Epithelial cell of proximal tubule (primary cell): ENCODE results near the gene HSPB9. TPM values are rescaled to one million over a fixed set of nuclear protein-coding genes. Genes with fewer than 3 reads are reported as not detected.

Source experiments
- DNase-seq: peaks from one replicate; pipeline ENCODE4 v3.0.0-alpha.2; 2011; ENCODE audit warnings: low read depth
- H3K4me3 ChIP-seq: 2 replicates; pipeline ENCODE4 v1.5.1; 2011; ENCODE audit warnings: low read depth, mild to moderate bottlenecking, low read length
- total RNA-seq: library from RNA; depleted of rRNA; stranded (reverse); fragments of >200 nt; gene quantifications from 2 replicates; pipeline ENCODE4 v1.2.3, GENCODE V29; 2015
- TF ChIP-seq, protein P1 (sequence below): conservative IDR thresholded peaks from 2 replicates; pipeline ENCODE4 v1.5.1; 2012; ENCODE audit warnings: low read depth, mild to moderate bottlenecking, low read length

HSPB9 gene
- total RNA-seq, 1 donor from 2014 or later, result not detected

DNA sequence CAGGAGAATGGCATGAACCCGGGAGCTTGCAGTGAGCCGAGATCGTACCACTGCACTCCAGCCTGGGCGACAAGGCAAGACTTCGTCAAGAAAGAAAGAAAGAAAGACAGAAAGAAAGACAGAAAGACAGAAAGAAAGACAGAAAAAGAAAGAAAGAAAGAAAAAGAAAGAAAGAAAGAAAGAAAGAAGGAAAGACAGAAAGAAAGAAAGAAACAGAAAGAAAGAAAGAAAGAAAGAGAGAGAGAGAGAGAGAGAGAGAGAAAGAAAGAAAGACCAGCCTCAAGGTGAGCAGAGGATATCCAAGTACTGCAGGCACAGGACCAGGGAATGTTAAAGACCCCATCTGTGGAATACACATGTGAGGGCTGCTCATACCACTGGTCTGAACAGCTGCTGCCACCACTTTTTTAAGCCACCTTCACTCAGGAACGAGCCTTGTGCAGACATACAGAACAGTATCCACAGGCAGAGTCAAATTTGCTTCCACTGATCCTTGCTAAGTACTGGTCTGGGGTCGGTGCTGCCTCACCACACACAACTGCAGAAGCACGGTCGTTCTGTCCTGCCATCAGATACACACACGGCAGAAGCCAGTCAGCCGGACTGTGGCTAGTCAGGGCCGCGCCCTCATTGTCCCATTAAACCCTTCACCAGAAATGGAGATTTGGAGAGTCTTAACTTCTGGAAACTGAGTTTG lies 24.5 kb downstream of the HSPB9 start:
- no peak for DNase-seq
- TF ChIP-seq, protein P1, sequence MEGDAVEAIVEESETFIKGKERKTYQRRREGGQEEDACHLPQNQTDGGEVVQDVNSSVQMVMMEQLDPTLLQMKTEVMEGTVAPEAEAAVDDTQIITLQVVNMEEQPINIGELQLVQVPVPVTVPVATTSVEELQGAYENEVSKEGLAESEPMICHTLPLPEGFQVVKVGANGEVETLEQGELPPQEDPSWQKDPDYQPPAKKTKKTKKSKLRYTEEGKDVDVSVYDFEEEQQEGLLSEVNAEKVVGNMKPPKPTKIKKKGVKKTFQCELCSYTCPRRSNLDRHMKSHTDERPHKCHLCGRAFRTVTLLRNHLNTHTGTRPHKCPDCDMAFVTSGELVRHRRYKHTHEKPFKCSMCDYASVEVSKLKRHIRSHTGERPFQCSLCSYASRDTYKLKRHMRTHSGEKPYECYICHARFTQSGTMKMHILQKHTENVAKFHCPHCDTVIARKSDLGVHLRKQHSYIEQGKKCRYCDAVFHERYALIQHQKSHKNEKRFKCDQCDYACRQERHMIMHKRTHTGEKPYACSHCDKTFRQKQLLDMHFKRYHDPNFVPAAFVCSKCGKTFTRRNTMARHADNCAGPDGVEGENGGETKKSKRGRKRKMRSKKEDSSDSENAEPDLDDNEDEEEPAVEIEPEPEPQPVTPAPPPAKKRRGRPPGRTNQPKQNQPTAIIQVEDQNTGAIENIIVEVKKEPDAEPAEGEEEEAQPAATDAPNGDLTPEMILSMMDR, result no peak
- H3K4me3 ChIP-seq, result no peak overlapping the region

DNA sequence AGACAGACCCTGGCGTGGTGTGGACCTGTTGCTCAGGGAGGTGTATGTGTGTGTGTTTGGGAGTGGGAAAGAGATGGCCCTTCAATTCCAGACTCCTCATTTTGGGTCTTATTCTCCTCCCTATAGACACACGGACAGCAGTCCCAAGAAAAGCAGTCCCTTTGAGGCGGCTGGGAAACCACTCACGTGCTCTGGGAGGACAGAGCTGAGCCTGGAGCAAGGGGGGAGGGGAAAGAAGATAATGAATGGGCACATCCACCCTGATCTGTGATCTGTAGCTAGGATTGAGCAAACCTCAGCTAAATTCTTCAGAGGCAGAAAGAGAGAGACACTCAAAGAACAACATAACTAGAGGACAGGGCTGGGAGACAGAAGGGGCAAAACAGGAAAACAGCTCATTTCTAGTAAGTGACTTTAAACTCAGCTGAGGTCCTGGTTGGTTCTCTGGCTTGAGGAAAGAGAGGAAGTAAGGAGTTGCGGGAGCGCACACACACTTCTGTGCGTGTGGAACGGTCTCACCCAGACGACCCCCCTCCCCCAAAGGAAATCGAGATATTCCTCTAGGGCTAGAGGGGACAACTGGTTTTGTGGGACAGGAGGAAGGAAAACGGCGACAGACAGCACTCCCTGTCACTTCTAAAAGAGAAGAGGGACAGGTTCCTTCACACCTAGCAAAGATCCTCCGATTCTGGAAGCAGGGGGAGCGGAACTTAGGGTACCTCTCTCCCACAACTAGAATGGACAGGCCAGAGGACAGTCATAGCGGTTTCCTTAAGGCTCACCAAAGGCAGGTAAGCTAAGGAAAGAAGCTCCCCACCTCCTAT lies 31.5 kb downstream of the HSPB9 start:
- H3K4me3 ChIP-seq, result peak overlapping the region; percentile 89
- DNase-seq, result no peak
- TF ChIP-seq, protein P1, result no peak

DNA sequence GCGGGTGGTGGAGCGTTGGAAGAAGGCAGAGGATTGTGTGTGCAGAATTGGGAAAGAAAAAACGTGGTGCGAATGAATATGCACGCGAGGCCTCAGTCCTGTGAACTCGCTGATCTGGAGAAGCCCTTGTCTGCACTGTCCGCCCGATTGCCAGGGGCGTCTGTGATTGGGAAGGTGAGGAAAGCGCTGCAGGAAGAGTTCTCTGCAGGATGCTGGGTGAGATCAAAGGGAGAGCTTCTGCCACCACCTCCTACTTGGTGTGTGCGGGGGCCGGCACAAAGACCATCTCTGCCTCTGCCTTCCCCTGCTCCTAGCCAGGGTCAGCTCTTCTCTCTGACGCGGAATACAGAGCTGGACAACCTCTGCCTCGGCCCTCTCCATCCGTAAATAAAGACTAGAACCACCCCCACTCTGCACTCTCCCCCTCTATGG lies 33.0 kb downstream of the HSPB9 start:
- peak overlapping the region; percentile 89 for H3K4me3 ChIP-seq
- TF ChIP-seq, protein P1, result no peak
- no peak for DNase-seq

DNA sequence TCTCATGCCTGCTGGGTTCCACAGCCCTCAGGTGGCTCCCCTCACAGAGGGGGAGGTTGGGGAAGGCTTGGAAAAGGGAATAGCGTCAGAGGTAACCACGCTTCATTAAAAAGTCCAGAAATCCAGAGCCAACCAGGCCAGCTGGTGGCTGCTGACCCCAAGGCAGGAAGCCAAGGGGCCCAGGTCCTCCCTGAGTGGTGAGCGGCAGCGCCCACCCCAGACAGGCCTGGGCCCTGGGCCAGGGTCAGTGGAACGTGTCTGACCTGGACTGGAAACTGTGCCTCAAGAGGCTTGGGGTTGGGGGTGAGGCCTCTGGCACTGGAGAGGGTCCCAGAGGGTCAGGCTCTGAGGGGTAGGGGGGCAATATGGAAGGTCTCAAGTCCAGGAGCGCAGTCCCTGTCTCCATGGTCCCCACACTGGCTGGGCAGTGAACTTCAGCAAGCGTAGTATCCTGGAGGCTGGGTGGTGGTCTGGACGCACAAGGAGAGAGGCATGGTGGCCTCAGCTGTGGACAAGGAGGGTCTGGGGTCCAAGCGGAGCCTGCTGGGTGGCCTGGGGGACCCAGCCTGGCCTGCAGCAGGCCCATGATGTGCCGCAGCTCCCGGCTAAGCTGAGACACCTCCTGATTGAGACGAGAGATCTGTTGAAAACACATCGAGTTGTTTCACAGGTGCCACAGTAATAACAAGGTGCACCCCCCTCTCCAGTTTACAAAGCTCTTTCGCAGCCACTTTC lies 37.4 kb downstream of the HSPB9 start:
- no peak overlapping the region for H3K4me3 ChIP-seq
- DNase-seq, result no peak
- TF ChIP-seq, protein P1, result no peak

DNA sequence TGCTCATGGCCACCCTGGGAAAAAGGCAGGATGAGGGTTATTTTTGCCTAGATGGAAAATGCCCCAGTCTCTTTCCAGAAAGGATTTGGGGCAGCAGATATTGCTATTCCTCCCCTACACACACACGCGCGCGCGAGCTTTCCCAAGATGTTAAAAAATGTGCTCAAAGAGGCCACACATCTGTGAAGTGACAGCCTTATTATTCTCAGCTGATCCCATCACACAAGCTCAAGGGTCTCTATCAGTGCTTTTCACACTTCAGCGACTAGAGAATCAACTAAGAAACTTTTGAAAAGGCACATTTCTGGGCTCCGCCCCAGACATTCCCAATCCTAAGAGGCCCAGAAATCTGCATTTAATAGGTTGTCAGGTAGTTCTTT lies 37.9 kb downstream of the HSPB9 start:
- H3K4me3 ChIP-seq, result no peak overlapping the region
- TF ChIP-seq, protein P1, result no peak
- no peak for DNase-seq

DNA sequence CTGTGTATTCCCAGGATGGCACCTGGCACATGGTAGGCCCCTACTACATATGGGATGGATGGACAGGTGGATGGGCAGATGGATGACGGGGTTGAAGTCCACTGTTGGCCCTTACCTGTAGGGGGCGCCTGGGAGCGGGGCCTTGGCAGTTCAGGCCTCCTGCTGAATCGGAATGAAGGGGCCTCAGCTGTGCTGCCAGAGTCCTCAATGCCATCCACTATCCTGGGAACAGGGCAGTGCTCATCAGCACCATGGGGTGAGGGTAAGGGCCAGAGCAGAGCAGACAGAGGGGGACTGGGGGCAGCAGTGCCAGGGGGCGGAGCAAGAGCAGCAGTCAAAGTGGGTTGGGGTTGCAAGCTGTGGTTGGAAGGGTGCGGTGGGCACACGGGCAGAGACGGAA lies 40.5 kb downstream of the HSPB9 start:
- DNase-seq, result no peak
- H3K4me3 ChIP-seq, result no peak overlapping the region
- TF ChIP-seq, protein P1, result peak; percentile 48
